Measurements from ENCODE around the gene AHR. TPM values are rescaled to one million over a fixed set of nuclear protein-coding genes. Genes with fewer than 3 reads are reported as not detected.
"Not testable (repeated sequence)": the region's sequence is repeated elsewhere in the genome, so short reads cannot be mapped to it uniquely, and the experiment has no call there.

The AHR gene
- total RNA-seq, 1 donor from 2014 or later, result 73.9 TPM

- DNase-seq (ENCODE audit: low spot score), result no peak
- Mint-ChIP-seq H3K9me3 (ENCODE audit: unreplicated experiment) (peaks cover 8% of the 10 kb centered on the region), H3K27ac (ENCODE audit: unreplicated experiment) (no peak overlapping the region), H3K4me1 (ENCODE audit: unreplicated experiment) (no peaks in the 10 kb centered on the region), H3K36me3 (ENCODE audit: low read depth, unreplicated experiment) (peaks cover 11% of the 10 kb centered on the region), H3K27me3 (ENCODE audit: unreplicated experiment) (no peaks in the 10 kb centered on the region), H3K4me3 (ENCODE audit: unreplicated experiment) (no peak overlapping the region)
- TF ChIP-seq CTCF (IDR thresholded peaks at IDR 0.05; ENCODE audit: unreplicated experiment), result no peak
Measured at GRCh38 chr7:17391366-17391765, 92.9 kb downstream of the AHR start.

GRCh38 chr7:17392846-17393245 lies 94.4 kb downstream of the AHR start:
- Mint-ChIP-seq H3K27me3 (ENCODE audit: unreplicated experiment) (no peaks in the 10 kb centered on the region), H3K4me1 (ENCODE audit: unreplicated experiment) (no peaks in the 10 kb centered on the region), H3K4me3 (ENCODE audit: unreplicated experiment) (no peak overlapping the region), H3K36me3 (ENCODE audit: low read depth, unreplicated experiment) (peaks cover 11% of the 10 kb centered on the region), H3K9me3 (ENCODE audit: unreplicated experiment) (peaks cover 8% of the 10 kb centered on the region), H3K27ac (ENCODE audit: unreplicated experiment) (no peak overlapping the region)
- TF ChIP-seq CTCF (IDR thresholded peaks at IDR 0.05; ENCODE audit: unreplicated experiment), result no peak
- DNase-seq (ENCODE audit: low spot score), result no peak

GRCh38 chr7:17394563-17394962 lies 96.1 kb downstream of the AHR start:
- not testable (repeated sequence) for H3K27me3 Mint-ChIP-seq (ENCODE audit: unreplicated experiment); H3K4me1 Mint-ChIP-seq (ENCODE audit: unreplicated experiment); H3K9me3 Mint-ChIP-seq (ENCODE audit: unreplicated experiment); H3K27ac Mint-ChIP-seq (ENCODE audit: unreplicated experiment); DNase-seq (ENCODE audit: low spot score); H3K4me3 Mint-ChIP-seq (ENCODE audit: unreplicated experiment)
- H3K36me3 Mint-ChIP-seq (ENCODE audit: low read depth, unreplicated experiment), result peaks cover 11% of the 10 kb centered on the region

Measured in endothelial cell (in vitro differentiated cells).